H1 (cell line): ENCODE data around the gene STT3B. TPM values are rescaled to one million over a fixed set of nuclear protein-coding genes. Genes with fewer than 3 reads are reported as not detected.

Experiments used
- CTCF ChIA-PET: fragments of 300-600 bp; sonication (Branson Sonifier 250); formaldehyde crosslinking; loops from one replicate; lab custom pipeline; 2021; ENCODE audit not compliant: partially characterized antibody; lab: Charles Lee
- POLR2A ChIA-PET: fragments of 300-600 bp; sonication (Branson Sonifier 250); formaldehyde crosslinking; loops from one replicate; lab custom pipeline; 2021; ENCODE audit warnings: inconsistent platforms; ENCODE audit not compliant: partially characterized antibody; lab: Charles Lee
- DNase-seq, 2 experiments: peaks; one replicate each; pipeline versions ENCODE4 v3.0.0 to v3.0.0-alpha.2; 2010 to 2022; ENCODE audit warnings: low spot score in 2 of 2, low read depth in 1 of 2, mixed read lengths in 1 of 2
- FAIRE-seq: peaks from 2 replicates; lab custom pipeline; 2011; peaks lifted over from hg19 to GRCh38; lab: Jason Lieb, UNC
- H2AFZ ChIP-seq: 2 replicates; pipeline ENCODE4 v1.8.1; 2012; ENCODE audit warnings: low read length, inconsistent platforms
- H2AK5ac ChIP-seq: 2 replicates; pipeline ENCODE4 v1.6.1; 2013; ENCODE audit warnings: low read depth, low read length
- H2BK120ac ChIP-seq: replicated peaks from 2 replicates; pipeline ENCODE3; 2013; ENCODE audit warnings: low read depth, low read length, inconsistent platforms
- H2BK12ac ChIP-seq: 2 replicates; pipeline ENCODE4 v1.6.1; 2013; ENCODE audit warnings: low read depth, low read length
- H2BK15ac ChIP-seq: 2 replicates; pipeline ENCODE4 v1.6.1; 2013; ENCODE audit warnings: low read length
- H2BK20ac ChIP-seq: 2 replicates; pipeline ENCODE4 v1.6.1; 2013; ENCODE audit warnings: low read length
- H2BK5ac ChIP-seq: 2 replicates; pipeline ENCODE4 v1.6.1; 2013; ENCODE audit warnings: low read depth, low read length
- H3K14ac ChIP-seq: 2 replicates; pipeline ENCODE4 v1.6.1; 2013; ENCODE audit warnings: inconsistent platforms; ENCODE audit not compliant: insufficient read length
- H3K18ac ChIP-seq: 2 replicates; pipeline ENCODE4 v1.6.1; 2013; ENCODE audit warnings: low read length; ENCODE audit errors: extremely low read depth
- H3K23ac ChIP-seq: 2 replicates; pipeline ENCODE4 v1.6.1; 2013; ENCODE audit warnings: inconsistent platforms; ENCODE audit not compliant: insufficient read length
- H3K23me2 ChIP-seq: 2 replicates; pipeline ENCODE4 v1.6.1; 2013; ENCODE audit warnings: low read depth, low read length
- H3K27ac ChIP-seq: 2 replicates; pipeline ENCODE4 v1.6.1; 2011; ENCODE audit warnings: low read depth, low read length, inconsistent platforms
- H3K27me3 ChIP-seq, 4 experiments: replicated peaks in 1 of 4; 1 replicate in 1 of 4; 2 replicates in 3 of 4; pipeline versions ENCODE4 v1.6.1 to v1.8.1; 2011 to 2013; ENCODE audit warnings: low read length in 3 of 4, mild to moderate bottlenecking in 3 of 4, inconsistent platforms in 2 of 4, mixed read lengths in 2 of 4, moderate library complexity in 1 of 4; ENCODE audit not compliant: control insufficient read depth in 3 of 4, insufficient read depth in 3 of 4; ENCODE audit errors: extremely low read depth in 1 of 4
- H3K36me3 ChIP-seq, 4 experiments: 2 replicates each; pipeline versions ENCODE4 v1.6.1 to v1.8.1; 2011 to 2013; ENCODE audit warnings: mild to moderate bottlenecking in 4 of 4, low read length in 3 of 4, moderate library complexity in 2 of 4, control low read depth in 1 of 4, inconsistent platforms in 1 of 4; ENCODE audit not compliant: insufficient read depth in 4 of 4, control insufficient read depth in 2 of 4
- H3K4ac ChIP-seq: replicated peaks from 2 replicates; pipeline ENCODE3; 2013; ENCODE audit warnings: low read length, low read depth, mixed read lengths, inconsistent platforms; ENCODE audit not compliant: insufficient read length
- H3K4me1 ChIP-seq, 4 experiments: replicated peaks in 1 of 4; 1 replicate in 1 of 4; 2 replicates in 3 of 4; pipeline versions ENCODE4 v1.6.1 to v1.8.1; 2011 to 2013; ENCODE audit warnings: low read length in 3 of 4, inconsistent platforms in 2 of 4, mixed read lengths in 1 of 4; ENCODE audit not compliant: insufficient read depth in 4 of 4, control insufficient read depth in 3 of 4
- H3K4me2 ChIP-seq, 2 experiments: 2 replicates each; pipeline versions ENCODE4 v1.6.1 to v1.8.1; 2011 to 2013; ENCODE audit warnings: low read depth in 2 of 2, low read length in 2 of 2, control low read depth in 1 of 2, inconsistent platforms in 1 of 2, mild to moderate bottlenecking in 1 of 2; ENCODE audit not compliant: insufficient read depth in 1 of 2
- H3K4me3 ChIP-seq, 4 experiments: fragments of 200-600, 300-600 bp in 1 of 4; sonication (generic), shearing (Covaris generic), sonication (Bioruptor Twin) in 1 of 4; 2 replicates each; pipeline versions ENCODE4 v1.5.1 to v1.8.1; 2011 to 2016; ENCODE audit warnings: low read length in 4 of 4, low read depth in 3 of 4, control low read depth in 2 of 4, inconsistent platforms in 2 of 4, mild to moderate bottlenecking in 2 of 4, mixed read lengths in 1 of 4, moderate library complexity in 1 of 4; ENCODE audit not compliant: insufficient read depth in 2 of 4; ENCODE audit errors: extremely low read depth in 1 of 4
- H3K56ac ChIP-seq: replicated peaks from 2 replicates; pipeline ENCODE3; 2013; ENCODE audit warnings: low read depth, mild to moderate bottlenecking, mixed read lengths, low read length, inconsistent platforms; ENCODE audit not compliant: insufficient read length
- H3K79me1 ChIP-seq: 2 replicates; pipeline ENCODE4 v1.6.1; 2013; ENCODE audit warnings: low read depth, low read length, control low read depth
- H3K79me2 ChIP-seq, 2 experiments: 2 replicates each; pipeline versions ENCODE4 v1.6.1 to v1.8.1; 2012 to 2013; ENCODE audit warnings: low read length in 2 of 2, mild to moderate bottlenecking in 2 of 2, inconsistent platforms in 1 of 2; ENCODE audit not compliant: insufficient read depth in 2 of 2, control insufficient read depth in 1 of 2
- H3K9ac ChIP-seq, 4 experiments: replicated peaks in 1 of 4; 1 replicate in 1 of 4; 2 replicates in 3 of 4; pipeline versions ENCODE4 v1.6.1 to v1.8.1; 2011 to 2013; ENCODE audit warnings: low read depth in 3 of 4, low read length in 3 of 4, control low read depth in 2 of 4, mild to moderate bottlenecking in 2 of 4, moderate library complexity in 2 of 4, inconsistent platforms in 1 of 4; ENCODE audit errors: extremely low read depth in 1 of 4
- H3K9me3 ChIP-seq, 2 experiments: 2 replicates each; pipeline versions ENCODE4 v1.6.1 to v1.8.1; 2012 to 2013; ENCODE audit warnings: mild to moderate bottlenecking in 2 of 2, moderate library complexity in 2 of 2, control low read depth in 1 of 2, inconsistent platforms in 1 of 2, low read depth in 1 of 2, low read length in 1 of 2, mixed read lengths in 1 of 2; ENCODE audit not compliant: insufficient read depth in 2 of 2
- H4K20me1 ChIP-seq, 2 experiments: replicated peaks in 1 of 2; 2 replicates each; pipeline versions ENCODE3 to v1.8.1; 2011 to 2013; ENCODE audit warnings: inconsistent platforms in 2 of 2, low read length in 2 of 2, mild to moderate bottlenecking in 1 of 2; ENCODE audit not compliant: insufficient read depth in 2 of 2, control insufficient read depth in 1 of 2
- H4K5ac ChIP-seq: 2 replicates; pipeline ENCODE4 v1.6.1; 2013; ENCODE audit warnings: low read length, low read depth, mixed read lengths, inconsistent platforms; ENCODE audit not compliant: insufficient read length
- H4K8ac ChIP-seq: 2 replicates; pipeline ENCODE4 v1.8.0; 2013; ENCODE audit warnings: mild to moderate bottlenecking, moderate library complexity, low read length, inconsistent platforms; ENCODE audit not compliant: insufficient read depth; ENCODE audit errors: extremely low read depth
- H4K91ac ChIP-seq: replicated peaks from 2 replicates; pipeline ENCODE3; 2013; ENCODE audit warnings: low read length, mixed read lengths, inconsistent platforms; ENCODE audit not compliant: insufficient read length
- HDAC6 ChIP-seq: IDR thresholded peaks from one replicate; pipeline ENCODE4 v1.7.1; 2012; ENCODE audit warnings: low read depth, mild to moderate bottlenecking, inconsistent platforms, low read length, moderate library complexity
- KDM5A ChIP-seq: fragments of 200-600 bp; IDR thresholded peaks from 2 replicates; pipeline ENCODE4 v1.7.1; 2012; ENCODE audit warnings: mild to moderate bottlenecking, low read length, inconsistent platforms, mixed read lengths
- NANOG ChIP-seq: IDR thresholded peaks from 2 replicates; pipeline ENCODE4 v1.6.1; 2011; ENCODE audit warnings: low read length, low read depth, mild to moderate bottlenecking, inconsistent platforms; ENCODE audit not compliant: insufficient read depth, poor library complexity, severe bottlenecking
- NRF1 ChIP-seq: IDR thresholded peaks from 2 replicates; pipeline ENCODE4 v1.6.1; 2011; ENCODE audit warnings: mild to moderate bottlenecking, low read depth, low read length, improper control_type of control experiment
- PHF8 ChIP-seq: fragments of 200-600 bp; sonication (generic); conservative IDR thresholded peaks from 2 replicates; pipeline ENCODE4 v1.7.1; 2012; ENCODE audit warnings: low read depth, mild to moderate bottlenecking, inconsistent platforms, low read length, moderate library complexity
- RNF2 ChIP-seq: fragments of 200-900, 300-1000 bp; sonication (generic); IDR thresholded peaks from 2 replicates; pipeline ENCODE4 v1.7.1; 2016; ENCODE audit warnings: borderline replicate concordance, low read depth, mild to moderate bottlenecking, antibody characterized with exemption, low read length; ENCODE audit not compliant: poor library complexity, severe bottlenecking; ENCODE audit errors: missing control alignments
- SAP30 ChIP-seq: fragments of 300-600 bp; sonication (generic); IDR thresholded peaks from 2 replicates; pipeline ENCODE4 v1.7.1; 2012; ENCODE audit warnings: low read length, moderate library complexity, mild to moderate bottlenecking, inconsistent platforms; ENCODE audit not compliant: insufficient read depth, insufficient replicate concordance
- SP1 ChIP-seq: IDR thresholded peaks from 2 replicates; pipeline ENCODE4 v1.6.1; 2011; ENCODE audit warnings: low read depth, low read length
- SRF ChIP-seq: IDR thresholded peaks from 2 replicates; pipeline ENCODE4 v1.6.1; 2011; ENCODE audit warnings: mild to moderate bottlenecking, low read depth, low read length, moderate library complexity
- TEAD4 ChIP-seq: IDR thresholded peaks from 2 replicates; pipeline ENCODE4 v1.6.1; 2012; ENCODE audit warnings: low read depth, low read length, inconsistent platforms, mixed read lengths
- YY1 ChIP-seq: IDR thresholded peaks from 2 replicates; pipeline ENCODE4 v1.6.1; 2011; ENCODE audit warnings: low read depth, mild to moderate bottlenecking, low read length
- ZNF274 ChIP-seq: IDR thresholded peaks from 2 replicates; pipeline ENCODE4 v1.7.0; 2012; ENCODE audit warnings: low read length, borderline replicate concordance; ENCODE audit errors: extremely low read depth
- WGBS, 2 experiments: shearing (Covaris generic) in 1 of 2; methylation state at CpG; one replicate each; pipeline versions ENCODE4 v1.1.6 to v1.1.7; 2013 to 2015; ENCODE audit warnings: low lambda C conversion rate in 2 of 2, mixed read lengths in 2 of 2, inconsistent platforms in 1 of 2, low coverage in 1 of 2, missing lambda C conversion rate in 1 of 2; ENCODE audit not compliant: insufficient replicate concordance in 2 of 2, insufficient coverage in 1 of 2, insufficient read length in 1 of 2; ENCODE audit errors: extremely low coverage in 1 of 2, missing lambda C conversion rate in 1 of 2; 5-methylcytosine and 5-hydroxymethylcytosine counted together
- polyA plus RNA-seq, 7 experiments: library from polyadenylated mRNA; depleted of rRNA in 3 of 7; stranded (reverse) in 5 of 7; unstranded in 2 of 7; fragments of >200 nt in 5 of 7; fragments of 200-250 nt in 2 of 7; gene quantifications; 1 replicate in 5 of 7; 2 replicates in 1 of 7; 4 replicates in 1 of 7; pipeline versions ENCODE4 v1.2.1 to v1.2.3, GENCODE V29; 2011 to 2013; ENCODE audit warnings: missing spikeins in 2 of 7, mixed read lengths in 2 of 7
- total RNA-seq: library from RNA; stranded (reverse); fragmentation: NEBNext Ultra II Directional; extraction: Animal tissue kit (Norgen Biotek cat#: 25700); gene quantifications from 2 replicates; pipeline ENCODE4 v1.2.1, GENCODE V29; 2021
- TF ChIP-seq, protein P1 (sequence below): IDR thresholded peaks from 2 replicates; pipeline ENCODE4 v1.6.1; 2012; ENCODE audit warnings: inconsistent platforms

Gene STT3B
- total and polyA plus RNA-seq, 2 of the 8 experiments (the other 6 are each of a cell fraction or from before 2014, with no cell fraction given) = 43.5 to 134 TPM

DNA sequence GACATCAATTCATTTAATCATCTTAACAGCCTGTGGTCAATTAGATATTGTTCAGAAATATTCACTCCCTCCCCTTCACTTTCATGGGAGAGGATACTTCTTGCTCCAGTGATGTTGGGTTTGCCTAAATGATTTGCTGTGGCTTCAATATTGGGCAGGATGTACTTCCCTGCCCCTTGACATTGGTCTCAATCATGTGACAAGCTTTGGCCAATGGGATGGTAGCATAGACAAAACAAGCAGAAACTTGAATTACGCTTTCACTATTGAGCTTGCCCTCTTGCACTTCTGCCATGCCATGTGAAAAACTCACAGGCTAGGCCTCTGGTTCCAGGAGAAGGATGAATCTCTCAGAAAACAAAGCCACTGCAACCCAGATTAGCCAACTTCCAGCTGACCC lies 42.2 kb upstream of the STT3B start:
- no peak overlapping the region for H3K14ac ChIP-seq
- DNase-seq (no peak), FAIRE-seq (no peak)
- H3K23ac ChIP-seq = no peak overlapping the region
- H4K8ac ChIP-seq = no peak overlapping the region
- no peak overlapping the region for H2BK20ac ChIP-seq
- ChIA-PET POLR2A (interaction anchor here (0.5 kb wide), 1 partner anchor 42 kb away, joined by 3 read pairs; the partner anchor contains the start of gene STT3B), CTCF (no interaction called here)
- no peak overlapping the region for H3K4me3 ChIP-seq
- no peak overlapping the region for H3K27ac ChIP-seq
- no peak overlapping the region for H3K4ac ChIP-seq
- H4K91ac ChIP-seq = no peak overlapping the region
- H4K20me1 ChIP-seq = no peaks in the 10 kb centered on the region
- 100% methylated on average over 1 of the region's 1 CpG; no CpG with 5 or more reads in 1 of the 2 experiments for WGBS, 2 experiments
- H3K9me3 ChIP-seq = peaks cover 2 to 7% of the 10 kb centered on the region in 2 experiments; a peak in 3 of 4 replicates
- no peak overlapping the region for H2BK5ac ChIP-seq
- no peak overlapping the region for H3K18ac ChIP-seq
- H3K9ac ChIP-seq = no peak overlapping the region
- no peaks in the 10 kb centered on the region for H3K79me1 ChIP-seq
- H4K5ac ChIP-seq = no peak overlapping the region
- H3K79me2 ChIP-seq = no peaks in the 10 kb centered on the region
- no peaks in the 10 kb centered on the region for H3K36me3 ChIP-seq
- no peak overlapping the region for H3K4me2 ChIP-seq
- no peak overlapping the region for H2AK5ac ChIP-seq
- H2BK15ac ChIP-seq = no peak overlapping the region
- H3K27me3 ChIP-seq = peaks cover 0 to 1% (median 0%) of the 10 kb centered on the region in 4 experiments; a peak in 1 of 7 replicates
- no peaks in the 10 kb centered on the region for H3K23me2 ChIP-seq
- H2BK12ac ChIP-seq = no peak overlapping the region
- H2AFZ ChIP-seq = 0 out of 2 replicates have a peak overlapping the region, but pooled peaks have one; percentile 21
- H2BK120ac ChIP-seq = no peak overlapping the region
- no peak overlapping the region for H3K56ac ChIP-seq
- H3K4me1 ChIP-seq = no peaks in the 10 kb centered on the region
- TF ChIP-seq PHF8 (no peak), SRF (no peak), ZNF274 (no peak), HDAC6 (no peak), RNF2 (no peak), SAP30 (no peak), KDM5A (no peak), TEAD4 (no peak), YY1 (no peak), NRF1 (no peak), NANOG (no peak), SP1 (no peak)
- TF ChIP-seq, protein P1, sequence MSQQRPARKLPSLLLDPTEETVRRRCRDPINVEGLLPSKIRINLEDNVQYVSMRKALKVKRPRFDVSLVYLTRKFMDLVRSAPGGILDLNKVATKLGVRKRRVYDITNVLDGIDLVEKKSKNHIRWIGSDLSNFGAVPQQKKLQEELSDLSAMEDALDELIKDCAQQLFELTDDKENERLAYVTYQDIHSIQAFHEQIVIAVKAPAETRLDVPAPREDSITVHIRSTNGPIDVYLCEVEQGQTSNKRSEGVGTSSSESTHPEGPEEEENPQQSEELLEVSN = no peak
